Measurements from ENCODE around the gene THOC6.

GRCh38 chr16:2979669-2980226, 44.1 kb upstream of the THOC6 start:
- TF ChIP-seq CTCF (IDR thresholded peaks at IDR 0.05) (no peak), EZH2 (IDR thresholded peaks at IDR 0.05; ENCODE audit: borderline replicate concordance, insufficient read depth, low read depth, low read length, poor library complexity, severe bottlenecking) (no peak)

Data from B cell (primary cell).